HEK293 (cell line): ENCODE measurements around the gene ZP4.
A peak's percentile ranks its signal among the peaks of the same experiment; 100 is the strongest.

Experiments used
- CTCF ChIA-PET: fragments of 350-600 bp; formaldehyde crosslinking; extraction: SDS; loops from one replicate; lab custom pipeline; 2021; ENCODE audit warnings: antibody characterized with exemption; lab: Yijun Ruan, JAX
- POLR2A ChIA-PET: fragments of 300-600 bp; formaldehyde crosslinking; extraction: SDS; loops from one replicate; lab custom pipeline; 2020; ENCODE audit warnings: antibody characterized with exemption, inconsistent platforms; lab: Yijun Ruan, JAX
- H3K27ac ChIP-seq: fragments of 200-500 bp; sonication (Bioruptor generic); 2 replicates; pipeline ENCODE4 v1.5.1; 2014; ENCODE audit warnings: low read depth, low read length, control low read depth, inconsistent platforms; ENCODE audit errors: extremely low read depth
- H3K36me3 ChIP-seq, 2 experiments: fragments of 200-500 bp in 1 of 2; sonication (Bioruptor generic) in 1 of 2; 1 replicate in 1 of 2; 2 replicates in 1 of 2; pipeline ENCODE4 v1.5.1; 2014 to 2017; ENCODE audit warnings: inconsistent platforms in 2 of 2, low read length in 2 of 2; ENCODE audit not compliant: control insufficient read depth in 2 of 2, insufficient read depth in 1 of 2
- H3K4me1 ChIP-seq: fragments of 200-500 bp; sonication (Bioruptor generic); 2 replicates; pipeline ENCODE4 v1.5.1; 2014; ENCODE audit warnings: mild to moderate bottlenecking, low read length, inconsistent platforms; ENCODE audit not compliant: control insufficient read depth, insufficient read depth
- H3K4me3 ChIP-seq: 2 replicates; pipeline ENCODE4 v1.5.1; 2011; ENCODE audit warnings: low read depth, mild to moderate bottlenecking, control low read depth, low read length, moderate library complexity
- H3K9me3 ChIP-seq: fragments of 200-500 bp; sonication (Bioruptor generic); 2 replicates; pipeline ENCODE4 v1.5.1; 2014; ENCODE audit warnings: low read depth, low read length, inconsistent platforms; ENCODE audit not compliant: control insufficient read depth, insufficient read depth
- KLF7 ChIP-seq: fragments of 450-650 bp; formaldehyde crosslinking; IDR thresholded peaks from 2 replicates; pipeline ENCODE4 v1.5.1; 2016; ENCODE audit warnings: missing biosample characterization, missing genetic modification characterization, borderline replicate concordance
- KLF8 ChIP-seq: fragments of 450-650 bp; formaldehyde crosslinking; IDR thresholded peaks from 2 replicates; pipeline ENCODE4 v1.5.1; 2016; ENCODE audit warnings: missing biosample characterization, missing genetic modification characterization
- ZBTB17 ChIP-seq: fragments of 450-650 bp; formaldehyde crosslinking; IDR thresholded peaks from 2 replicates; pipeline ENCODE4 v1.5.1; 2016; ENCODE audit warnings: missing biosample characterization, missing genetic modification characterization
- ZFP37 ChIP-seq: fragments of 450-650 bp; formaldehyde crosslinking; IDR thresholded peaks from 2 replicates; pipeline ENCODE4 v1.5.1; 2016; ENCODE audit warnings: missing biosample characterization, missing genetic modification characterization
- ZFP69B ChIP-seq: fragments of 450-650 bp; formaldehyde crosslinking; IDR thresholded peaks from 2 replicates; pipeline ENCODE4 v1.5.1; 2016; ENCODE audit warnings: missing biosample characterization, missing genetic modification characterization
- ZNF121 ChIP-seq: fragments of 450-650 bp; formaldehyde crosslinking; IDR thresholded peaks from 2 replicates; pipeline ENCODE4 v1.5.1; 2016; ENCODE audit warnings: missing biosample characterization, missing genetic modification characterization
- ZNF214 ChIP-seq: fragments of 450-650 bp; formaldehyde crosslinking; IDR thresholded peaks from 2 replicates; pipeline ENCODE4 v1.5.1; 2017; ENCODE audit warnings: missing biosample characterization, mild to moderate bottlenecking, missing genetic modification characterization, borderline replicate concordance
- ZNF266 ChIP-seq: fragments of 450-650 bp; formaldehyde crosslinking; IDR thresholded peaks from 2 replicates; pipeline ENCODE4 v1.5.1; 2016; ENCODE audit warnings: missing biosample characterization, missing genetic modification characterization, low read depth
- ZNF335 ChIP-seq: fragments of 450-650 bp; formaldehyde crosslinking; conservative IDR thresholded peaks from 2 replicates; pipeline ENCODE4 v1.5.1; 2016; ENCODE audit warnings: missing biosample characterization, missing genetic modification characterization
- ZNF350 ChIP-seq: fragments of 450-650 bp; formaldehyde crosslinking; IDR thresholded peaks from 2 replicates; pipeline ENCODE4 v1.5.0; 2017; ENCODE audit warnings: missing biosample characterization, mild to moderate bottlenecking, missing genetic modification characterization
- ZNF514 ChIP-seq: fragments of 450-650 bp; formaldehyde crosslinking; IDR thresholded peaks from 2 replicates; pipeline ENCODE4 v1.5.1; 2016; ENCODE audit warnings: missing biosample characterization, missing genetic modification characterization
- ZNF623 ChIP-seq: fragments of 450-650 bp; formaldehyde crosslinking; IDR thresholded peaks from 2 replicates; pipeline ENCODE4 v1.5.1; 2016; ENCODE audit warnings: missing biosample characterization, missing genetic modification characterization
- ZNF626 ChIP-seq: fragments of 450-650 bp; sonication (Bioruptor Pico); formaldehyde crosslinking; IDR thresholded peaks from 2 replicates; pipeline ENCODE4 v1.5.1; 2018; ENCODE audit warnings: missing biosample characterization, missing genetic modification characterization, inconsistent platforms
- ZNF660 ChIP-seq: fragments of 450-650 bp; IDR thresholded peaks from 2 replicates; pipeline ENCODE4 v1.5.1; 2018; ENCODE audit warnings: missing biosample characterization, mild to moderate bottlenecking, missing genetic modification characterization
- ZNF785 ChIP-seq: fragments of 450-650 bp; formaldehyde crosslinking; IDR thresholded peaks from 2 replicates; pipeline ENCODE4 v1.5.1; 2016; ENCODE audit warnings: missing biosample characterization, missing genetic modification characterization
- ZNF843 ChIP-seq: fragments of 450-650 bp; formaldehyde crosslinking; IDR thresholded peaks from 2 replicates; pipeline ENCODE4 v1.5.1; 2016; ENCODE audit warnings: missing biosample characterization, missing genetic modification characterization
- ZSCAN30 ChIP-seq: fragments of 450-650 bp; IDR thresholded peaks from 2 replicates; pipeline ENCODE4 v1.5.1; 2018; ENCODE audit warnings: missing biosample characterization, mild to moderate bottlenecking, missing genetic modification characterization, moderate library complexity
- TF ChIP-seq, protein P1 (sequence below): fragments of 450-650 bp; formaldehyde crosslinking; IDR thresholded peaks from 2 replicates; pipeline ENCODE4 v1.5.1; 2016; ENCODE audit warnings: missing biosample characterization, missing genetic modification characterization
- TF ChIP-seq, protein P2 (sequence below): fragments of 450-650 bp; formaldehyde crosslinking; IDR thresholded peaks from 2 replicates; pipeline ENCODE4 v1.5.1; 2016; ENCODE audit warnings: missing biosample characterization, missing genetic modification characterization, borderline replicate concordance
- TF ChIP-seq, protein P3 (sequence below): fragments of 450-650 bp; formaldehyde crosslinking; IDR thresholded peaks from 2 replicates; pipeline ENCODE4 v1.5.1; 2016; ENCODE audit warnings: missing biosample characterization, missing genetic modification characterization
- TF ChIP-seq, protein P4 (sequence below): fragments of 450-650 bp; formaldehyde crosslinking; IDR thresholded peaks from 2 replicates; pipeline ENCODE4 v1.5.1; 2016; ENCODE audit warnings: missing biosample characterization, missing genetic modification characterization
- TF ChIP-seq, protein P5 (sequence below): fragments of 450-650 bp; formaldehyde crosslinking; IDR thresholded peaks from 2 replicates; pipeline ENCODE4 v1.5.1; 2016; ENCODE audit warnings: missing biosample characterization, missing genetic modification characterization
- TF ChIP-seq, protein P6 (sequence below): fragments of 450-650 bp; formaldehyde crosslinking; IDR thresholded peaks from 2 replicates; pipeline ENCODE4 v1.5.1; 2016; ENCODE audit warnings: missing biosample characterization, missing genetic modification characterization

ZP4 gene

DNA sequence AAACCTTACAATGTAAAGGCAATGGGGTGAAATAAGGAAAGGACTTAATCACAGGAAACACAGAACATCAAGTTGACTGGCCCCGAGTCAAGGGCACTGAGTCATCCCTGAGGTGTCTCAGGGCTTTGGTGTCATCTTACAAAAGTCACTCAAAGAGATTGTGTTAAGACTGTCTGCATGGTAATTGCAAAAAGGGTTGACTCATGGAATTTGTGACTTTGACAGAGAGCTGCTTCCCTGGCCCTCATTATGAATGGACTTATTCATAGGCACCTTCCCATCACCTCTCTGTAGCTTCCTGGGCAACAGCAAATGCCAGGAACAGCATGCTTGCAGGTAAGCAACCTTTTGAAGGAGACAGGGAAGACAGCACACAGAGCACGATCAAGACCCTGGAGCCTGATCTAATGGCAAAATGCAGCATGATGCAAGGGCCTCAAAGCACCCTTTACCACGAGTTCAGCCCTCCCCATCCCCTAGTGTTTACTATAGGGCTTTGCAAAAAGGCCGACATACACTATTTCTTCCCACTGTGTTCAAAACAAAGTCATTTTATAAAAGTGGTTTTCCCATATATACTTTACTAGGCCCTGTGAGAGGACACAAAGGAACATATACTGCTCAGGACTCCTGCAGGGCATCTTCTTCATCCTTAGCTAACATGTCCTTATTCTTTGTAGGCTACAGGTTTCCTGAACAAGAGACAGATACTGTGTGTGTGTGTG, 17.1 kb downstream of the ZP4 start:
- no peak overlapping the region for H3K27ac ChIP-seq
- ChIA-PET POLR2A (interaction anchor here (0.6 kb wide), 1 partner anchor 144 kb away, joined by 8 read pairs; no protein-coding TSS in a partner anchor), CTCF (interaction anchor here (1.2 to 5.1 kb wide), 5 partner anchors 9 to 379 kb away, joined by 3 to 56 read pairs (median 5); no protein-coding TSS in a partner anchor)
- TF ChIP-seq ZNF660 (tag by site-specific recombination) (peak; percentile 91), ZNF266 (tag by site-specific recombination) (no peak), ZFP69B (tag by site-specific recombination) (0 out of 2 replicates have a peak, but pooled peaks have one; percentile 30), ZSCAN30 (tag by site-specific recombination) (no peak), ZBTB17 (tag by site-specific recombination) (peak; percentile 33), ZNF623 (0 out of 2 replicates have a peak, but pooled peaks have one; percentile 20), ZFP37 (tag by site-specific recombination) (peak; percentile 94; the same call in 1 of the 2 replicates), KLF8 (peak; percentile 49; the same call in 1 of the 2 replicates), ZNF350 (tag by site-specific recombination) (no peak), ZNF785 (tag by site-specific recombination) (no peak), ZNF121 (tag by site-specific recombination) (no peak), KLF7 (tag by site-specific recombination) (no peak), ZNF514 (tag by site-specific recombination) (no peak), ZNF843 (tag by site-specific recombination) (peak; percentile 28; the same call in 1 of the 2 replicates), ZNF626 (tag by site-specific recombination) (no peak), ZNF214 (no peak), ZNF335 (tag by site-specific recombination) (peak; percentile 26; the same call in 1 of the 2 replicates)
- TF ChIP-seq, protein P1, sequence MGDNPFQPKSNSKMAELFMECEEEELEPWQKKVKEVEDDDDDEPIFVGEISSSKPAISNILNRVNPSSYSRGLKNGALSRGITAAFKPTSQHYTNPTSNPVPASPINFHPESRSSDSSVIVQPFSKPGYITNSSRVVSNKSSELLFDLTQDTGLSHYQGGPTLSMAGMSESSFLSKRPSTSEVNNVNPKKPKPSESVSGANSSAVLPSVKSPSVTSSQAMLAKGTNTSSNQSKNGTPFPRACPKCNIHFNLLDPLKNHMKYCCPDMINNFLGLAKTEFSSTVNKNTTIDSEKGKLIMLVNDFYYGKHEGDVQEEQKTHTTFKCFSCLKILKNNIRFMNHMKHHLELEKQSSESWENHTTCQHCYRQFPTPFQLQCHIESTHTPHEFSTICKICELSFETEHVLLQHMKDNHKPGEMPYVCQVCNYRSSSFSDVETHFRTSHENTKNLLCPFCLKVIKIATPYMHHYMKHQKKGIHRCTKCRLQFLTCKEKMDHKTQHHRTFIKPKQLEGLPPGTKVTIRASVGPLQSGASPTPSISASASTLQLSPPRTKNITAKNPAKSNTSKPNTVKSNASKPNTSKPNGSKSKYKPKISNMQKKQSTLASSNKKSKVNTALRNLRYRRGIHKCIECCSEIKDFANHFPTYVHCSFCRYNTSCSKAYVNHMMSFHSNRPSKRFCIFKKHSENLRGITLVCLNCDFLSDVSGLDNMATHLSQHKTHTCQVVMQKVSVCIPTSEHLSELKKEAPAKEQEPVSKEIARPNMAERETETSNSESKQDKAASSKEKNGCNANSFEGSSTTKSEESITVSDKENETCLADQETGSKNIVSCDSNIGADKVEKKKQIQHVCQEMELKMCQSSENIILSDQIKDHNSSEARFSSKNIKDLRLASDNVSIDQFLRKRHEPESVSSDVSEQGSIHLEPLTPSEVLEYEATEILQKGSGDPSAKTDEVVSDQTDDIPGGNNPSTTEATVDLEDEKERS = 0 out of 2 replicates have a peak, but pooled peaks have one; percentile 70
- TF ChIP-seq, protein P2, sequence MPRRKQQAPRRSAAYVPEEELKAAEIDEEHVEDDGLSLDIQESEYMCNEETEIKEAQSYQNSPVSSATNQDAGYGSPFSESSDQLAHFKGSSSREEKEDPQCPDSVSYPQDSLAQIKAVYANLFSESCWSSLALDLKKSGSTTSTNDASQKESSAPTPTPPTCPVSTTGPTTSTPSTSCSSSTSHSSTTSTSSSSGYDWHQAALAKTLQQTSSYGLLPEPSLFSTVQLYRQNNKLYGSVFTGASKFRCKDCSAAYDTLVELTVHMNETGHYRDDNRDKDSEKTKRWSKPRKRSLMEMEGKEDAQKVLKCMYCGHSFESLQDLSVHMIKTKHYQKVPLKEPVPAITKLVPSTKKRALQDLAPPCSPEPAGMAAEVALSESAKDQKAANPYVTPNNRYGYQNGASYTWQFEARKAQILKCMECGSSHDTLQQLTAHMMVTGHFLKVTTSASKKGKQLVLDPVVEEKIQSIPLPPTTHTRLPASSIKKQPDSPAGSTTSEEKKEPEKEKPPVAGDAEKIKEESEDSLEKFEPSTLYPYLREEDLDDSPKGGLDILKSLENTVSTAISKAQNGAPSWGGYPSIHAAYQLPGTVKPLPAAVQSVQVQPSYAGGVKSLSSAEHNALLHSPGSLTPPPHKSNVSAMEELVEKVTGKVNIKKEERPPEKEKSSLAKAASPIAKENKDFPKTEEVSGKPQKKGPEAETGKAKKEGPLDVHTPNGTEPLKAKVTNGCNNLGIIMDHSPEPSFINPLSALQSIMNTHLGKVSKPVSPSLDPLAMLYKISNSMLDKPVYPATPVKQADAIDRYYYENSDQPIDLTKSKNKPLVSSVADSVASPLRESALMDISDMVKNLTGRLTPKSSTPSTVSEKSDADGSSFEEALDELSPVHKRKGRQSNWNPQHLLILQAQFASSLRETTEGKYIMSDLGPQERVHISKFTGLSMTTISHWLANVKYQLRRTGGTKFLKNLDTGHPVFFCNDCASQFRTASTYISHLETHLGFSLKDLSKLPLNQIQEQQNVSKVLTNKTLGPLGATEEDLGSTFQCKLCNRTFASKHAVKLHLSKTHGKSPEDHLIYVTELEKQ (tag by site-specific recombination) = peak; percentile 94; the same call in 1 of the 2 replicates
- TF ChIP-seq, protein P3, sequence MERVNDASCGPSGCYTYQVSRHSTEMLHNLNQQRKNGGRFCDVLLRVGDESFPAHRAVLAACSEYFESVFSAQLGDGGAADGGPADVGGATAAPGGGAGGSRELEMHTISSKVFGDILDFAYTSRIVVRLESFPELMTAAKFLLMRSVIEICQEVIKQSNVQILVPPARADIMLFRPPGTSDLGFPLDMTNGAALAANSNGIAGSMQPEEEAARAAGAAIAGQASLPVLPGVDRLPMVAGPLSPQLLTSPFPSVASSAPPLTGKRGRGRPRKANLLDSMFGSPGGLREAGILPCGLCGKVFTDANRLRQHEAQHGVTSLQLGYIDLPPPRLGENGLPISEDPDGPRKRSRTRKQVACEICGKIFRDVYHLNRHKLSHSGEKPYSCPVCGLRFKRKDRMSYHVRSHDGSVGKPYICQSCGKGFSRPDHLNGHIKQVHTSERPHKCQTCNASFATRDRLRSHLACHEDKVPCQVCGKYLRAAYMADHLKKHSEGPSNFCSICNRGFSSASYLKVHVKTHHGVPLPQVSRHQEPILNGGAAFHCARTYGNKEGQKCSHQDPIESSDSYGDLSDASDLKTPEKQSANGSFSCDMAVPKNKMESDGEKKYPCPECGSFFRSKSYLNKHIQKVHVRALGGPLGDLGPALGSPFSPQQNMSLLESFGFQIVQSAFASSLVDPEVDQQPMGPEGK (tag by site-specific recombination) = peak; percentile 32
- TF ChIP-seq, protein P4, sequence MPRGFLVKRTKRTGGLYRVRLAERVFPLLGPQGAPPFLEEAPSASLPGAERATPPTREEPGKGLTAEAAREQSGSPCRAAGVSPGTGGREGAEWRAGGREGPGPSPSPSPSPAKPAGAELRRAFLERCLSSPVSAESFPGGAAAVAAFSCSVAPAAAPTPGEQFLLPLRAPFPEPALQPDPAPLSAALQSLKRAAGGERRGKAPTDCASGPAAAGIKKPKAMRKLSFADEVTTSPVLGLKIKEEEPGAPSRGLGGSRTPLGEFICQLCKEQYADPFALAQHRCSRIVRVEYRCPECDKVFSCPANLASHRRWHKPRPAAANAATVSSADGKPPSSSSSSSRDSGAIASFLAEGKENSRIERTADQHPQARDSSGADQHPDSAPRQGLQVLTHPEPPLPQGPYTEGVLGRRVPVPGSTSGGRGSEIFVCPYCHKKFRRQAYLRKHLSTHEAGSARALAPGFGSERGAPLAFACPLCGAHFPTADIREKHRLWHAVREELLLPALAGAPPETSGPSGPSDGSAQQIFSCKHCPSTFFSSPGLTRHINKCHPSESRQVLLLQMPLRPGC (tag by site-specific recombination) = peak; percentile 77
- TF ChIP-seq, protein P5, sequence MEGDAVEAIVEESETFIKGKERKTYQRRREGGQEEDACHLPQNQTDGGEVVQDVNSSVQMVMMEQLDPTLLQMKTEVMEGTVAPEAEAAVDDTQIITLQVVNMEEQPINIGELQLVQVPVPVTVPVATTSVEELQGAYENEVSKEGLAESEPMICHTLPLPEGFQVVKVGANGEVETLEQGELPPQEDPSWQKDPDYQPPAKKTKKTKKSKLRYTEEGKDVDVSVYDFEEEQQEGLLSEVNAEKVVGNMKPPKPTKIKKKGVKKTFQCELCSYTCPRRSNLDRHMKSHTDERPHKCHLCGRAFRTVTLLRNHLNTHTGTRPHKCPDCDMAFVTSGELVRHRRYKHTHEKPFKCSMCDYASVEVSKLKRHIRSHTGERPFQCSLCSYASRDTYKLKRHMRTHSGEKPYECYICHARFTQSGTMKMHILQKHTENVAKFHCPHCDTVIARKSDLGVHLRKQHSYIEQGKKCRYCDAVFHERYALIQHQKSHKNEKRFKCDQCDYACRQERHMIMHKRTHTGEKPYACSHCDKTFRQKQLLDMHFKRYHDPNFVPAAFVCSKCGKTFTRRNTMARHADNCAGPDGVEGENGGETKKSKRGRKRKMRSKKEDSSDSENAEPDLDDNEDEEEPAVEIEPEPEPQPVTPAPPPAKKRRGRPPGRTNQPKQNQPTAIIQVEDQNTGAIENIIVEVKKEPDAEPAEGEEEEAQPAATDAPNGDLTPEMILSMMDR = no peak
- TF ChIP-seq, protein P6, sequence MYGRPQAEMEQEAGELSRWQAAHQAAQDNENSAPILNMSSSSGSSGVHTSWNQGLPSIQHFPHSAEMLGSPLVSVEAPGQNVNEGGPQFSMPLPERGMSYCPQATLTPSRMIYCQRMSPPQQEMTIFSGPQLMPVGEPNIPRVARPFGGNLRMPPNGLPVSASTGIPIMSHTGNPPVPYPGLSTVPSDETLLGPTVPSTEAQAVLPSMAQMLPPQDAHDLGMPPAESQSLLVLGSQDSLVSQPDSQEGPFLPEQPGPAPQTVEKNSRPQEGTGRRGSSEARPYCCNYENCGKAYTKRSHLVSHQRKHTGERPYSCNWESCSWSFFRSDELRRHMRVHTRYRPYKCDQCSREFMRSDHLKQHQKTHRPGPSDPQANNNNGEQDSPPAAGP (tag by site-specific recombination) = 0 out of 2 replicates have a peak, but pooled peaks have one; percentile 55

More for the DNA sequence above, 17.1 kb downstream of the ZP4 start:
- no peaks in the 10 kb centered on the region for H3K36me3 ChIP-seq
- no peaks in the 10 kb centered on the region for H3K9me3 ChIP-seq
- no peak overlapping the region for H3K4me3 ChIP-seq
- peaks cover 12% of the 10 kb centered on the region for H3K4me1 ChIP-seq
